Measurements from ENCODE around the gene LIME1. TPM values are rescaled to one million over a fixed set of nuclear protein-coding genes. Genes with fewer than 3 reads are reported as not detected.

The LIME1 gene
- polyA plus RNA-seq, 3 donors: 0.39 to 8.8 (median 0.62) TPM

- Histone ChIP-seq H3K27me3 (ENCODE audit: control insufficient read depth in 2 of 2, insufficient read depth in 2 of 2, low read length in 2 of 2) (no peaks in the 10 kb centered on the region), H3K27ac (ENCODE audit: low read depth in 1 of 2, low read length in 2 of 2) (no peak overlapping the region), H3K9ac (ENCODE audit: insufficient read depth, low read length, poor library complexity, severe bottlenecking) (no peak overlapping the region), H3K36me3 (replicated peaks in 1 of 2; ENCODE audit: control insufficient read depth in 1 of 2, insufficient read depth in 2 of 2, low read length in 2 of 2) (no peaks in the 10 kb centered on the region), H4K20me1 (ENCODE audit: insufficient read depth, low read length) (no peaks in the 10 kb centered on the region), H3K9me3 (replicated peaks in 1 of 2; ENCODE audit: control insufficient read depth in 1 of 2, insufficient read depth in 1 of 2, low read length in 2 of 2) (no peaks in the 10 kb centered on the region), H3K4me1 (ENCODE audit: control insufficient read depth in 1 of 2, insufficient read depth in 2 of 2, low read length in 2 of 2) (no peaks in the 10 kb centered on the region), H3K4me3 (replicated peaks in 1 of 3; ENCODE audit: low read depth in 2 of 3, low read length in 3 of 3) (no peak overlapping the region), H2AFZ (ENCODE audit: insufficient read depth, low read depth, low read length, poor library complexity, severe bottlenecking) (no peak overlapping the region), H3K79me2 (ENCODE audit: insufficient read depth, low read length) (no peaks in the 10 kb centered on the region), H3K4me2 (replicated peaks; ENCODE audit: extremely low read depth, low read length, poor library complexity, severe bottlenecking) (no peak overlapping the region)
- Mint-ChIP-seq H3K36me3 (no peaks in the 10 kb centered on the region), H3K27ac (no peak overlapping the region), H3K9me3 (no peaks in the 10 kb centered on the region), H3K4me3 (no peak overlapping the region), H3K27me3 (ENCODE audit: low read depth in 3 of 3) (peaks cover 4 to 7% (median 6%) of the 10 kb centered on the region in 3 donors), H3K4me1 (peaks cover 3% of the 10 kb centered on the region)
- DNase-seq: no peak
- intact Hi-C loops (cut with micrococcal nuclease): no loop called here
- WGBS (ENCODE audit: insufficient coverage): 78% methylated on average over 2 of the region's 8 CpGs
- no peak for TF ChIP-seq CTCF (IDR thresholded peaks at IDR 0.05)
These were observed 20.2 kb downstream of the LIME1 start for GRCh38 chr20:63756648-63756991.

GRCh38 chr20:63758152-63758551, 21.7 kb downstream of the LIME1 start:
- intact Hi-C loops (cut with micrococcal nuclease): no loop called here
- no peak for TF ChIP-seq CTCF (IDR thresholded peaks at IDR 0.05)
- Histone ChIP-seq H3K4me3 (replicated peaks in 1 of 3; ENCODE audit: low read depth in 2 of 3, low read length in 3 of 3) (no peak overlapping the region), H2AFZ (ENCODE audit: insufficient read depth, low read depth, low read length, poor library complexity, severe bottlenecking) (no peak overlapping the region), H4K20me1 (ENCODE audit: insufficient read depth, low read length) (no peaks in the 10 kb centered on the region), H3K4me1 (ENCODE audit: control insufficient read depth in 1 of 2, insufficient read depth in 2 of 2, low read length in 2 of 2) (no peaks in the 10 kb centered on the region), H3K9me3 (replicated peaks in 1 of 2; ENCODE audit: control insufficient read depth in 1 of 2, insufficient read depth in 1 of 2, low read length in 2 of 2) (no peaks in the 10 kb centered on the region), H3K27ac (ENCODE audit: low read depth in 1 of 2, low read length in 2 of 2) (no peak overlapping the region), H3K36me3 (replicated peaks in 1 of 2; ENCODE audit: control insufficient read depth in 1 of 2, insufficient read depth in 2 of 2, low read length in 2 of 2) (no peaks in the 10 kb centered on the region), H3K4me2 (replicated peaks; ENCODE audit: extremely low read depth, low read length, poor library complexity, severe bottlenecking) (no peak overlapping the region), H3K9ac (ENCODE audit: insufficient read depth, low read length, poor library complexity, severe bottlenecking) (no peak overlapping the region), H3K27me3 (ENCODE audit: control insufficient read depth in 2 of 2, insufficient read depth in 2 of 2, low read length in 2 of 2) (no peaks in the 10 kb centered on the region), H3K79me2 (ENCODE audit: insufficient read depth, low read length) (no peaks in the 10 kb centered on the region)
- H3K4me1 Mint-ChIP-seq: peaks cover 3% of the 10 kb centered on the region
- no peaks in the 10 kb centered on the region for H3K9me3 Mint-ChIP-seq
- H3K27ac Mint-ChIP-seq: no peak overlapping the region
- no peak for DNase-seq
- no peak overlapping the region for H3K4me3 Mint-ChIP-seq
- H3K27me3 Mint-ChIP-seq (ENCODE audit: low read depth in 3 of 3): peaks cover 4 to 11% (median 10%) of the 10 kb centered on the region in 3 donors
- no peaks in the 10 kb centered on the region for H3K36me3 Mint-ChIP-seq
- WGBS (ENCODE audit: insufficient coverage): 60% methylated on average over 1 of the region's 7 CpGs
